Measurements from ENCODE around the gene MPG.
"Not testable (repeated sequence)": the region's sequence is repeated elsewhere in the genome, so short reads cannot be mapped to it uniquely, and the experiment has no call there.

Gene MPG, protein sequence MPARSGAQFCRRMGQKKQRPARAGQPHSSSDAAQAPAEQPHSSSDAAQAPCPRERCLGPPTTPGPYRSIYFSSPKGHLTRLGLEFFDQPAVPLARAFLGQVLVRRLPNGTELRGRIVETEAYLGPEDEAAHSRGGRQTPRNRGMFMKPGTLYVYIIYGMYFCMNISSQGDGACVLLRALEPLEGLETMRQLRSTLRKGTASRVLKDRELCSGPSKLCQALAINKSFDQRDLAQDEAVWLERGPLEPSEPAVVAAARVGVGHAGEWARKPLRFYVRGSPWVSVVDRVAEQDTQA
- total RNA-seq = 9.7 to 15.4 reads per million in 2 donors

DNA sequence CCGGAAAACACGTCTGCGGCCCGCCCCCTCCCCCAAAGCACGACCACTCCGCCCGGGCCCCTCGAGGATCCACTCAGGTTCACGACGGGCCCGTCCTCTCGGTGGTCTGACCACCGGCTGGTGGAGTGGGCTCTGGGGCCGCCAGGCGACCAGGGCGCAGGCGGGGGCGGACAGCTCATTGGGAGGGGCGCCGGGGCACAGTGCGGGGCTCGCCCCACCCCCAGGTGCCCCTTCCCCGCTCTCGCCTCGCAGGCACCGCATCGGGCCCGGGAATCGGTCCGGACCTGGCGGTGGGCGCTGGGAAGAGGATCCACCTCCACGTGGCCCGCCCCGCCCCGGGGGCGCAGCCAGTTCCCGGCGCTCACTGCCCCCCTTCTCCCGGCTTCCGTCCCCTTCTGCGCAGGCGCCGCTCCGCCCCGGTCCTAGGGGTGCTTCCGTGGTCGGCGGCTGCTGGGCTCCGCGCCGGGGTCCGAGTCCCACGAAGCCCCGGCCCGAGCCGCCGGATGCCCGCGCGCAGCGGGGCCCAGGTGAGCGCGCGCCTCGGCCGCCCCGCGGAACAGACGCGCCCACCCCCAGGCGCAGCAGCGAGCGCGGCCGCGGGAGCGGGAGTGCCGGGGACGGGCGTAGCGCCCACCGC, at the start of gene MPG:
TSS of gene MPG (plus strand) at position 419 of the 637 bp plus-strand sequence. CDS start at position 504, 85 bp downstream.
- DNase-seq = peak; percentile 68 to 83 (median 71)

DNA sequence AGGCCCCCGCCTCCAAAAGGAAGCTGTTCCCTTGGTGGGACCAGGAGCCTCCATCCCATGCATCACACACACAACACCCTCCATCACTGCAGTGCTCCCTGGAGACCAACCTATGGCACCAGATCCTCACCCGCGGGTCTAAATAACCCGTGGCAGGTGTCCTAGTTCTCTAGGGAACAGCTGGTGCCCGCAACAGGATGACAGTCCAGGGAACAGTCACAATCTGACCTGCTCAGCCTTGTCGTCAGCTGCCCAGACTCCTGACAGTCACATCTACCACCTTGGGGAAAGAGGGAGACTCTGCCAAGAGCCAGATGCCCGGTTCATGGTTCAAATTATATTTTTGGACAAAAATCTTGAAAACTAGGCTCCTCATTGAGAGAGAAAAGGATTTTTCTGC, 47.4 kb upstream of the MPG start:
- DNase-seq = not testable (repeated sequence)

DNA sequence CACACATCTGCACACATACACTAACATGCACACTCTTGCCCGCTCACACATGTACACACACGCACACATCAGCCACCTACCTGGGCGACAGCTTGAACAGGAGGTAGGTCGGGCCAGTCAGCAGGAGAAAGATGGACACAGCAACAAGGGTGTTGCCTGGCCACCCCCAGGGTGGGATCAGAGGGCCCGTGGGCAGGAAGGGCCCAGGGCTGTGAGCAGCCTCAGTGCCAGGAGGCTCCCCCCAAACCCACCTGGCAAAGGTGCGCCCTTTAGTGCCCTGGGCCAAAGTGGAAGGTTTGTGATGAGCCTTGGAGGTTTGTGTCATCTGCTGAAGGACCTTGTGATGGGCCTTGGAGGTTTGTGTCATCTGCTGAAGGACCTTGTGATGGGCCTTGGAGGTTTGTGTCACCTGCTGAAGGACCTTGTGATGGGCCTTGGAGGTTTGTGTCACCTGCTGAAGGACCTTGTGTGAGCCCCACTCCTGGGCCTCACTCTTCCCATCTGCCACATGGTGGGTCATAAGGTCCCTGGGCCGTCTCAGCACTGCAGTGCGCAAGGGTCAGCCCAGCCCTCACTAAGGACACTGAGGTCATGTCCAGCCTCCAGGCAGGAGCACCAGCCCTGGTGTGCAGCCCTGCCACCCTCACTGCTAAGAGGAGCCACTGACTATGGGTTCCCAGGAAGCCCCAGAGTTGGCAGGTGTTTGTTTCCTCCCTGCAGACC, 44.7 kb upstream of the MPG start:
- DNase-seq = not testable (repeated sequence)

DNA sequence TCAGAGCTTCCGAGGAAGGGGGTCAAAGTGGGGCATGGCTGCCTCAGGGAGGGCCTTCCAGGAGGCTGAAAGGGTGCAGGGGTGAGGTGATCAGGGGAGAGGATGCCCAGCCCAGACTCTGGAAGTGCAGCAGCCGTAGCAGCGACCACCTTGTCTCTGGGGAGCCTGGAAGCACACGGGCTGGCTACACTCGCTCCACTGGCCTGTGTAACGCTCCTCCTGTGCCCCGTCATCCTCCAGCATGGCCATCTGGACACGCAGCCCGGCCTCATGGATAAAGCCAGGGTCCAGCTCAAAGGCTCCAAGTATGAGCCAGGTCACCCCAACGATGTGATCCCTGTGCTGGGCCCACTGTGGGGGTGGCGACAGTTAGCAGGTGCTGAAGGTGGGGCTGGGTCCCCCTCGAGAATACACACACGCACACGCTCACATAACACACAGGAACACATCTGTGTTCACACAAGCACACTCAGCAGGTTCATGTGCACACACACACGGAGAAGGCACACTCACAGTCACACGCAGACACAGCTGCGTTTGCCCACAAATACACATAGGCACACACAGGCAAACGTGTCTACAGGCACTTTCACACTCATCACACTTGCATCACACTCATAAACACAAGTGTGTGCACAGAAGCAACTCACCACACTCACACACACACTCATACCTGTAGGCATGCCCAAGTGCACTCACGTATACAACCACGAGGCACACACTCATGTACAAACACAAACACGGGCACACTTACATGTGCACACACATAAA, 44.0 kb upstream of the MPG start:
- DNase-seq = no peak

DNA sequence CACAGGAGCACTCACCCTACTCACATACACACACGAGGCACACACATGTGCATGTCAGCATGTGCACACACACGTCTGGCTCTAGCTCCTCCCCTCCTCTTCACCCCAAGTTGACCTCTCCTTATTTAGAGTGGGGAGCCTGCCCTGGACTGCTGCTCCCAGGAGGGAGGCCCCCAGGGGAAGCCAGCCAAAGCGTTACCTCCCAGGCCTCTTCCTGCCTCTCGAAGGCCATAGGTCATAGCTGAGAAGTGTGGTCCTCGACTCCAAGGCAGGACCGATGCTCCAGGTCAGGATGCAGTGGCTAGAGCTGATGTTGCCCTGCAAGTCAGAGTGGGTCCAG, 43.4 kb upstream of the MPG start:
- DNase-seq = no peak

DNA sequence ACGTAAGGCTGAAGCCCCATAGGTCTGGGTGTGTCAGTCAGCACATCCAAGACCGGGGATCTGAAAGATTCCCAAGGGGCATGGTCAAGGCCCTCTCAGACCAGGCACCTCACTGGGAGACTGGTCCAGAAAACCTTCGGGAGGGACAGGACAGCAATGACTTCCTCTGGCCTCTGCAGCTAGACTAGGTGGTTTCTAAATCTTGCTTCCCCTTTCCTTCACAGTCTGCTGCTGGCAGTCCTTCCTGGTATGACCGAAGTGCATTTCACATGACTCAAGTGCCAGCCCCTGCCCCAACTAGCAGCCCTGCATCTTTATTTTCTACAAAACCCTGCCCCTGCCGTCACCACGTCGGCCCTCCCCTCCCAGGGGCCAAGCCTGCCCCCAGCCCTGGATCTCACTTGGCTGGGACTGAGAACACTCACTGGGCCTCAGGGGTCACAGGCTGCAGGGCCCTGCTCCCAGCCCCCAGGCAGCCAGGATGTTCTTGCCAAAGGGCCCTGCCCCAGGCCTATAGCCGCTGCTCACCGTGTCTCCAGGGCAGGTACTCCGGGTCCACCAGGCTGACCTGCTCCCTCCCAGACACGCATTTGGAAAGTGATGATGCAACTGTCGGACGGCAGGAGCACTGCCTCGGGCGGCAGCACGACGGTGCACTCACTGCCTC, 42.9 kb upstream of the MPG start:
- no peak for DNase-seq

DNA sequence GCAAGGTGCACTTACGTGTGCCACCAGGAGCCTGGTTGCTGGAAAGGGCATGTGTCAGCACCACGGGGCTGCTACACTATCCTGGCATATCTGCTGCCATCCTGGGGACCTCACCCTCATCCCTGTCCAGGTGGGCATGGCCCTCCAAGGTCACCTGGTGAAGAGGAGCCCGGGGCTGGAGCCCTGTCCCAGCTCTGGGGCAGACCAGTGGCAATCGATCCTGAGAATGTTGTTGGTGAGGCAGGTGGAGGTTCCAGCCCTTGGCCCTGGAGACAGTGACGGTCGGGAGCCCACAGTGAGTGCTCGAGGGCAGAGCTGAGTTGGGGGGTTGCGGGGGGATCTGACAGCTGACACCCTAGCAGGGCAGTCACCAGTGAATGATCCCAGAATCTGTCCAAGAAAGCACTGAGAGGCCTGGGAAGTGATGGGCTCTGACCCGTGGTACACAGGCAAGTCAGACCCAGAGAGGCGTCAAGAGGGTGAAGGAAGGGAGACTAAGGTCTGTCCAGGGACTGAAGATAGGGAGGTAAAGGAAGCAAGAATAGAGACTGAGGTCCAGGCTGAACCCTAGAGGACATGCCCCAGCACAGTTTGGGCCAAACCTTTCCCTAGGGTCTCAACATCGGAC, 42.2 kb upstream of the MPG start:
- no peak for DNase-seq

DNA sequence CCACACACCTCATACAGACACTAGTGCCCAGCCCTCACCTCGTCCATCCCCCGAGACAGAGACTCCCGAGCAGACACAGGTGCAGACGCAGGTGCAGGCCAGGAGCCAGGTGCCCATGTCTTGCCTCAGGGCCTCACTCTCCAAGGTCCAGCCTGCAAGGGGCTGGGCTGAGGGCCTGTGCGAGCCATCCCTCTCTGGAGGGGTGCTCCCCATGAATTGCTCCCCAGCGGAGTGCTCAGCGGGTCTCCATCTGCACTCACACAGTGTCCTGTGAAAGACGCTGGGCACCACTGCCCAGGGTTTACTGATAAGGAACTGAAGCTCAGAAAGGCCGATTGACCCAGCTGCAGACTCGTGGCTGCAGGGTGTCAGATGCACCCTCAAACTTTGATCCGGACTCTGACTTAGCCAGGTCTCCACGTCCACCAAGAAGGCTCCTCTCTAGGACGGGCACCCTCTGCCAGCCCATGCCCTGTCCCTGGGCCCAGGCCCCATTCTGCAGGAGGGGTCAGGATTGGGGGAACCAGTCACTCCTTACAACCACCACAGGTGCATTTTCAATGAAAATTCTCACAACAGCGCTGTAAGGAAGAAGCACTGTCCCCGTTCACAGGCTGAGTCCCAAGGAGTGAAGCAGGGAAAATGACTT, 41.6 kb upstream of the MPG start:
- DNase-seq = no peak

DNA sequence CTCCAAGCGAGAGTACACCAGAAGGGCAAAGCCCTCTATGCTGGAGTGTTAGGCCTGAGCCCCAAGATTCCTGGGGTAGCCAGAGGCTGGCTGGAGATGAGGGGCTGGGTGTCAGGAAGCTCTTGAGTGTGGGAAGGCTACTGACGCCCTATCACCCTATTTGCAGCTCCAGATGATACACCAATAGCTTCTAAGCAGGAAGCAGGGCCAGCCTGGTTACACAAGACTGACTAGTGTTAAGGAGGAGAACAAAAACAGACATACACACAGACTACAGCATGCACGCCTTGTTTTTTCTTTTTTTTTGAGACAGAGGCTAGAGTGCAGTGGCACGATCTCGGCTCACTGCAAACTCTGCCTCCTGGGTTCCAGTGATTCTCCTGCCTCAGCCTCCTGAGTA, 40.5 kb upstream of the MPG start:
- DNase-seq = no peak

DNA sequence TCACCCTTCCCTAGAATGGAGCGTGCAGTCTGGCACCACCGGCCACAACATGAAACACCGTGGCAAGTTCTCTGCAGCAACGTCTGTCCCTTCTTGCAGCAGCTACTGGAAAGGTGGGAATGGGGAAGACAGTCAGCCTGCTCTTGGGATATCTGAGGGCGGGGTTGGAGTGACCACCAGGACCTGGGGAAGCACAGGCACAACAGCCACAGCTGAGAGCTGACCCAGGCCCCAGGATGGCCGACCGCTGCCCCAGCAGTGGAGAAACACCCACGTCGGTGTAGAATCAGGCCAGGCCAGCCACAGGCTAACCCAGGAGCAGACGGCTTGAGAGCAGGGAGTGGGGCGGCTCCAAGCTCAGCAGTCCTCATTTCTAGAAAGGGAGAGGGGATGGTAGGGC, 39.8 kb upstream of the MPG start:
- DNase-seq = not testable (repeated sequence)

DNA sequence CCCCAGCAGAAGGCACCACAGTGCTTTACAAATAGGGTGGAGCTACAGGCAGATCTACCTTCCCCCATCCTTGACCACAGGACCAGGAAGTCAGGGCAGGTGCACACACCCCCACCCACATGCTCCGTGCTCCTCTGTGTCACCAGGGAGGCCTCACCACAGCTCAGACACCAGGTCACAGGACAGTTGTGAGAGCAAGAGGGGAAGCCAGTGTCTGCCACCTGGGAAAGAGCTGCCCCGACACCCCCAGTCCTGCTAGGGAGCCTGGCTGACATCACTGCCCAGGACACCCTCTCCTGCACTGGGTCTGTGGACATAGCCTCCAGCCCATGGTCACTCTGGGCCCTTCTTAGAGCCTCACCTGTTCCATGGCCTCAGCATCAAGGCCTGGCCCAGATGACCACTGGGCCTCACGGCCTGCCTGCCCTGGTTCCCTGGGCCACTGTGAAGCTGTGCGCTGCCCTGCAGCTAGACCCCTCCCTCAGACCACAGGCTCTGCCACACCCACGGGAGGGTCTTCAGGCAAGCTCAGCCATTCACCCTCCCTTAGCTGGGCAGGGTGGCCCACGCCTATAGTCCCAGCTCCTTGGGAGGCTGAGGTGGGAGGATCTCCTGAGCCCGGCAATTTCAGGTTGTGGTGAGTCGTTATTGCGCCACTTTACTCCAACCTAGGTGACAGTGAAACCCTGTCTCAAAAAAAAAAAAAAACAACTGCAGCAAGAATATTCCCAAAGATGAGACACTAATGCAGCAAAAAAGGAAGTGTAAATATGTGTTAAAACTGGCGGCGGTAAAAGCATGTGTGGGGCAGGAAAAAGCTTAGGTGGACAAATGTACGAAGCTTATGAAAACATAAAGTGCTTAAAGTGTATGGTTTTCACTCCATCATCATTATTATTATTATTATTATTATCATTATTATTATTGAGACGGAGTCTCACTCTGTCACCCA, 38.8 kb upstream of the MPG start:
- DNase-seq = peak in 2 of 5 experiments; percentile 72 to 86

DNA sequence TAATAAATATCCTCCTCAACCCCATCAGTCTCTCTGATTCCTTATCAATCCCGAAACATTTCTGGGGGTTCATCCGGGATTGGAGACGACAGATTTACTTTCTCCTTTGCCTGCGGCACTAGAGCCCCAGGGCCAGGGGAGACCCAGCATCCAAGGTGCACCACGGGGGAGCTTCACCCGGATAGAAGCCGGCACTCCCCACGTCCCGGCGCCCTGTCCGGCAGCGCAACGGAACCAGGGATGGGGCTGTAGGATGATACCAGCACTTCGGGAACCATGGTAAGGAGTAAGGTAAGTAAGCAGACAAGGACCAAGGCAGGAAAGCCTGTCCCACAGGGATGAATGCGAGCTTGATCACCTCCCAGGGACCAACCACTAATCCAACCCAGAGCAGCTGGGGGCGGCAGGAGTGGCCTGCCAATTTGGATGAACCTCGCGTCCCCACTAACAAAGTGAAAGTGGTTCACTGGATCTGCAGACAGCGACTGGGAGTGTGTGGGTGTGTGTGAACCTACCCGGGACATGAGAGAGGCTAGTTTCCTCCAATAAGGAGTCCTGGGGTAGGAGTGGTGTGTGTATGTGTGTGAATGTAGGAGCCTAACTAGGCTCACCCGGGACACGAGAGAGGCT, 36.5 kb upstream of the MPG start:
- no peak for DNase-seq

DNA sequence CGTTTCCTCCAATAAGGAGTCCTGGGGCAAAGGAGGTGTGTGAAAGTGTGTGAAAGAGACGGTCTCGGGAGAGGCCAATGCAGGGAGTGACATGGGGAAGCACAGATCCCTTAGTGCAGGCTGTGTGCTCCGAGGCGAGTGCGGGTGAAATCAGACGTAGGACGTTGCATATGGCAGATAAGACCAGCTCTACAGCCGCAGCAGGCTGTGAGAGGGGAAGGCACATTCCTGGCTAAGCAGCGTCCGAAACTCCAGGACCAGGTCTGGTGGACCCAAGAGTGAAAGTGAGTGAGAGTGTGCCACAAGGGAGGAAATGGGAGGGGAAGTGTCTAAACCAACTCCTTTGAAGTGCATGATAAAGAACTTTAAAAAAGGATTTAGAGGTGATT, 36.0 kb upstream of the MPG start:
- DNase-seq = no peak

DNA sequence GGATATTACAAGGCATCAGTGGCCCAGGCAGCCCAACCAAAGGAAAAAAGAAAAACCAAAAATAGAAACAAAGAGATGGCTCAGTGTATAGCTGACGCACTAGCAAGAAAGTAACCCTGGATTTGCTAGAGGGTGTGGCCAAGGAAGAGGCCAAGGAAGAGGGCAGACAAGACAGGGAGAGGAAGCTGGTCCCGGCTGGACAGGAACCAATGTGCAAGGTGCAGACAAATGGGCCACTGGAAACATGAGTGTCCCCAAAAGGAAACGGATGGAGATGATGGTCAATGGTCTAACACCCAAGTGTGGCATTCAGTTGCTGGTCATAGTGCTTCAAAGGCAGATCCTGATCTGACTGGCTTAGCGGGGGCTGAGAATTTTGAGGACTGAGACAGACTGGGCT, 35.3 kb upstream of the MPG start:
- DNase-seq = no peak

DNA sequence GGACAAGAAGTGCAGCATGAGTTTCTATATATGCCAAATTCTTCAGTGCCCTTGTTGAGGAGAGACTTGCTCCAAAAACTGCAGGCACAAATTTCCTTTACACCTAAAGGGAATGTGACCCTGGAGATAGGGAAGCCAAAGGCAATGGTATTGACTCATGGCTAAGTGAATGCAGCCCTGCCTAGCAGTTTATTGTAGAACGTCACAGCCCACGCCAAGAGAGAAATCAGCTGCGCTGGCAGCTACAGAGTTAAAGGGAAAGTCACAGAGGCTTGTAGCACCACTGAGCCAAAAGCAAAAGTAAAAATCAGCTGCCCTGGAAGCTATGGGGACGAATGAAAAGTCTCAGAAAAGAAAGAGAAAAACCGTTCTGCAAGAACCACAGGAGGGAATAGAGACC, 34.7 kb upstream of the MPG start:
- no peak for DNase-seq

DNA sequence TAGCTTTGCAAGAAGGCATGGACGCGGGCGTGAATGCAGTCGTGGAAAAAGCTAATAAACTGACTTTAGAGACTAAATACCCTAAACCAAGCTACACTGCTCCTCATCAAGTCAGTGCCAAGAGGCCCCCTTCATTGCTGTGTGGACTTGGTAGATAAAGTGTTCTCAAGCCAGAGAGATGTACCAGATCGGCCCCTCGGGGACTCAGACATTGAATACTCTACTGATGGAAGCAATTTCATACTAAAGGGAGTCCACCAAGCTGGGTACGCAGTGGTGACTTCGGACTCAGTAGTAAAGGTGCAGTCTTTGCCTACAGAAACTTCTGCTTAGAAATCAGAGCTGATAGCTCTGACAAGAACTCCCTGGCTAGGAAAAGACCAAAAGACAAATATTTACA, 33.4 kb upstream of the MPG start:
- no peak for DNase-seq

DNA sequence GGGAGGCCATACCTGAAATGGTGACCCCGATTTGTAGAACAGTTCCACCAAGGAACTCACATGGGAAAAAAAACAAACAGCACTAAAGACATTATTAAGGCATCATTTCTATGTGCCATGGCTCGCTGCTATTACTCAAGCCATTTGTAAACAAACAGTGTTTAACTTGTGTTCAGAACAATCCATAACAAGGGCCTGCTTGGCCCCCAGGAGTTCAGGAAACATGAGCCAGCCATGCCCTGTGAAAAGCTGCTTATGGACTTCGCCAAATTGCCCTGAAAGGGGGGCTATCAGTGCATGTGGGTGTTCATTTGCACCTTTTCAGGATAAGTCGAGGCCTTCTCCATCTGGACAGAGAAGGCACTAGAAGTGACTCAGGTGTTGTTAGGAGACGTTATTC, 32.6 kb upstream of the MPG start:
- no peak for DNase-seq

DNA sequence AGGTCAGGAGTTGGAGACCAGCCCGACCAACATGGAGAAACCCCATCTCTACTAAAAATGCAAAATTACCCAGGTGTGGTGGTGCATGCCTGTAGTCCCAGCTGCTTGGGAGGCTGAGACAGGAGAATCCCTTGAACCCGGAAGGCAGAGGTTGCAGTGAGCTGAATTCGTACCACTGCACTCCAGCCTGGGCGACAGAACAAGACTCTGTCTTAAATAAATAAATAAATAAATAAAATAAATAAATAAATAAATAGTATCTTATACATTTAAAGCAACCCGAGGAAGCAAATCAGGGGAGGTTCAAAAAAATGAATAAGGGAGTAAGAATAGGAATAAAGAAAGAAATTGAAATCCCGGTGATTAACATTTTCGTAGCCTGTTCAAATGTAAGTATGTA, 31.5 kb upstream of the MPG start:
- not testable (repeated sequence) for DNase-seq

DNA sequence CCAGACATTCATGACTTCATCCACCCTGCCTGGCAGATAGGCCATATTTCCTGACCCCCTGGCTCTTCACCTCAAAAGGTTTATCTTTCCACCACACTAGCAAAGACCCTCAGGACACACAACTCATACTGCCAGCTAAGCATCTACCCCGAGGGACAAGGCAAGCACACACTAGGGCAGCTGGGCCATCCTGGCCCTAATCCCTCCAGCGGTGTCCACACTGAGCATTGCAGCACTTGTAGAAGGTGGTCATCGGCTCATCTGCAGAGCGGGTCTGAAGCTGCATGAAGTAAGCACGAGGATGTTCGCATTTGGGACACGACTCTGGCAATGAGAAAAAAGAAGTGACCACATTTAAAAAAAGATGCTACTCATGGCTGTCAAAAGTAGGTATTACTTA, 30.8 kb upstream of the MPG start:
- DNase-seq = no peak

All from T-helper 2 cell (primary cell).